Measurements from ENCODE around the gene ADCY5. TPM values are rescaled to one million over a fixed set of nuclear protein-coding genes. Genes with fewer than 3 reads are reported as not detected.

Gene ADCY5
- total RNA-seq, 1 donor: under 0.01 TPM

DNA sequence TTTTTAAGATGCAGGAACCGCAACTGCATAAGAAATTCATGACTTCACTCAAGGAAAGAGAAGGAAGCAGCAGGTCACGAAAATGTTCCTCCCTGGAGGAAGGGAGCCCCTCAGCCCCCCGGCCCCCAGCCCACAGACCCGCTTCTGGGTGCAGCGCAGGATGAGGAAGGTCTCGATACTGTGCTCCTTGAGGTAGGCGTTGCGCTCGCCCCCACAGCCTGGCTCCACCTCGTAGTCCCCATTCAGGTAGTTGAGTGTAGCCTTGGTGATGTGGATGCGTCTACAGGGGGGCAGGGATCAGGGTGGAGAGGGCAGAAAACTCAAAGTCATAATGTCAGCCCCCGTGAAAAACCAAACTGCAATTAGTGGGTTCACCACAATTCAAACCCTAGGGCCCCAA lies 121.4 kb downstream of the ADCY5 start:
- no peak overlapping the region for H3K4me3 ChIP-seq (ENCODE audit: low read depth, low read length)
- TF ChIP-seq, protein P1, sequence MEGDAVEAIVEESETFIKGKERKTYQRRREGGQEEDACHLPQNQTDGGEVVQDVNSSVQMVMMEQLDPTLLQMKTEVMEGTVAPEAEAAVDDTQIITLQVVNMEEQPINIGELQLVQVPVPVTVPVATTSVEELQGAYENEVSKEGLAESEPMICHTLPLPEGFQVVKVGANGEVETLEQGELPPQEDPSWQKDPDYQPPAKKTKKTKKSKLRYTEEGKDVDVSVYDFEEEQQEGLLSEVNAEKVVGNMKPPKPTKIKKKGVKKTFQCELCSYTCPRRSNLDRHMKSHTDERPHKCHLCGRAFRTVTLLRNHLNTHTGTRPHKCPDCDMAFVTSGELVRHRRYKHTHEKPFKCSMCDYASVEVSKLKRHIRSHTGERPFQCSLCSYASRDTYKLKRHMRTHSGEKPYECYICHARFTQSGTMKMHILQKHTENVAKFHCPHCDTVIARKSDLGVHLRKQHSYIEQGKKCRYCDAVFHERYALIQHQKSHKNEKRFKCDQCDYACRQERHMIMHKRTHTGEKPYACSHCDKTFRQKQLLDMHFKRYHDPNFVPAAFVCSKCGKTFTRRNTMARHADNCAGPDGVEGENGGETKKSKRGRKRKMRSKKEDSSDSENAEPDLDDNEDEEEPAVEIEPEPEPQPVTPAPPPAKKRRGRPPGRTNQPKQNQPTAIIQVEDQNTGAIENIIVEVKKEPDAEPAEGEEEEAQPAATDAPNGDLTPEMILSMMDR (IDR thresholded peaks at IDR 0.05; ENCODE audit: insufficient read depth, low read length): no peak
- DNase-seq (ENCODE audit: low read depth): no peak

DNA sequence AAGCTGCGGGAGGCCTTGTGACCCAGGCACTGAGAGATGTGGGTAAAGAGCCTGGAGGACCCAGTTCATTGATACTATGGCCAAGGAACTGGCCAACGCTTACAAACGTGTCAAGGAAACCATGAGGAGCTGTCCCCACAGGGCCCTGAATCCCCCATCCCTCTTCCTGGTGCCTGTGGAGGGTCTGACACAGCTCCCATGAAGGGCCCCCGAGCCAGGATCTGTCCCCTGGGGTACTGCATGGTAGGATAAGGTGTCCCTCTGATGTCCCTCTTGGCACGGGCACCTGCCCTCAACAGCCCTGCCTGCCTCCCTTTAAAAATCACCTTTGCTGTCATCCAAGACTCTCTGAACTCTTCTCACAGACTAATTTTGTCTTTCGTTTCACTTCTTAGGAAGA lies 122.4 kb downstream of the ADCY5 start:
- no peak for DNase-seq (ENCODE audit: low read depth)
- no peak overlapping the region for H3K4me3 ChIP-seq (ENCODE audit: low read depth, low read length)
- TF ChIP-seq, protein P1 (IDR thresholded peaks at IDR 0.05; ENCODE audit: insufficient read depth, low read length): no peak

DNA sequence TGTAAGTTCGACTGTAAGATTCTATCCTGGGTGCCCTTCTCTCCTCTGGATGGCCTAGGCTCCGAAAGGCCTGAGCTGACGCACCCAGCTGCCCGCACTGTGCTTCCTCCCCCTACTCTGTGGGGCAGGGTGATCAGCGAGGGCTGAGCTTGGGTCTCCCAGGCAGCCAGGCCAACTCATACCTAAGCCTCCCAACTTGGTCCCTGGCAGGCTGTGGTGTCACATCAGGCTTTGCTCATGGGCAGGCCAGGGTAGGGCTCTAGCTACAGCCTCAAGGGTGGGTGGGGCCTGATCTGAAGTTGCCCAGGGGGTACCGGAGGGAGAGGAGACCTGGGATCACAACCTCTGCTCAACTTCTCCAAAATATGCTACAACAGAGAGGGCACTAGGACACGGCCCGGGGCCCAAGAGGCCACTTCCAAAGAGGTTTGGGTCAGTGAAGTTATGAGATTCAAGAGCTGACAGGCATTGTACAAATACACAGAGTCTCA lies 123.1 kb downstream of the ADCY5 start:
- TF ChIP-seq, protein P1 (IDR thresholded peaks at IDR 0.05; ENCODE audit: insufficient read depth, low read length): no peak
- DNase-seq (ENCODE audit: low read depth): no peak
- no peak overlapping the region for H3K4me3 ChIP-seq (ENCODE audit: low read depth, low read length)

DNA sequence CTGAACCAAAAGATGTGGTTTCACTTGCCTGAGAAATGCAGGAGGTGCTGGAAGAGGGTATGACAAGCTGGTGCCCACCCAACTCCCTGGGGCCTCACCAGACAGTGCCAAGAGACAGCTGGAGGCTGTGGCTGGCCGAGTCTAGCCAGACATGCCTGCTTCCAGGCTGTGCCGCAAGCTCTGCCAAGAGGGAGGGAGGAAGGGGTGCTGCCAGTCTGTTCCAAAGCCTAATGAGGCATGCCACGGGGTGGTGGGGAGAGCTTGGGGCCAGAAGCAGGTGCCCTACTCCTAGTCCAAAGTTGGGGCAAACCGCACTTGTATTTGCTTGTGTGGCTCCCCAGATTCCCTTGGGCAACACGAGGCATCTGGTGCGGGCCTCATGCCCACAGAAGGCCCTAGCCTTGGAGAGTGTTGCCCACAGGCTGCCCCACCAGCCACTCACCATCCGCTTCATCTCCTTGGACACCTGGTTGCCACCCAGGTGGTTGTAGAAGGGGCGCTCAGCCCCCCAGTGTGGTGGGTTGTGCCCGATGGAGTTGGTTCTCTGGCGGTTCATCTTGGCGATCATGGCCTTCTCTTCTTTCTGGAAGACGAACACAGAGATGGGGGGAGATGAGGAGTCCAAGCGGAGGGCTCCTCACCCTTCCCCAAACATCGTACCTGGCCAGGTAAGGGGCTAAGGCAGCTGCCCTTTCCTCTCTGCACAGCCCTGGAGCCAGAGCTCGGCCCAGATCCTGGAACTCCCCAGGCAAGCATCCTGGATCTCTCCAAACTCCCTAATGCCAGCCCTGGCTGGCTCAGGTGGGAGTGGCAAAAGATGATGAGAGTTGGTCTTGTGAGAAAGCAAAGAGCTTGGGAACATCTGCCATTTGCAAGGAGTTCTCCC lies 123.8 kb downstream of the ADCY5 start:
- TF ChIP-seq, protein P1 (IDR thresholded peaks at IDR 0.05; ENCODE audit: insufficient read depth, low read length): no peak
- DNase-seq (ENCODE audit: low read depth): no peak

DNA sequence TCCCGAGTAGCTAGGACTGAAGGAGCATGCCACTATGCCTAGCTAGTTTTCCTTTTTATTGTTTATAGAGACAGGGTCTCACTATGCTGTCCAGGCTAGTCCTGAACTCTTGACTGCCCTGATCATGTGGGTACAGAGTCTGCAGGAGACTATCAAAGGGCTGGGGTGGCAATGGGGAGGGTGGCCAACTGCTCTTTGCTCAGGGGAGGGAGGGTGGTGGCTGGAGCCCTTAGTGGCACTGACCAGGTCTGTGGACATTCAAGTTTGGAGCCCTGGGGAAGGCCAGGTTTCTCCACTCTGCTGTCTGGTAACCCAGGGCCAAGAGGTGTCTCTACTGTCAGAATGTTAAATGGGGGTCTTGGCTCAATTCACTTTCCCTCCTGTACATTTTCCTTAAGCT lies 125.1 kb downstream of the ADCY5 start:
- no peak for DNase-seq (ENCODE audit: low read depth)
- H3K4me3 ChIP-seq (ENCODE audit: low read depth, low read length): no peak overlapping the region
- TF ChIP-seq, protein P1 (IDR thresholded peaks at IDR 0.05; ENCODE audit: insufficient read depth, low read length): no peak

More for the DNA sequence above, 123.8 kb downstream of the ADCY5 start:
- no peak overlapping the region for H3K4me3 ChIP-seq (ENCODE audit: low read depth, low read length)

DNA sequence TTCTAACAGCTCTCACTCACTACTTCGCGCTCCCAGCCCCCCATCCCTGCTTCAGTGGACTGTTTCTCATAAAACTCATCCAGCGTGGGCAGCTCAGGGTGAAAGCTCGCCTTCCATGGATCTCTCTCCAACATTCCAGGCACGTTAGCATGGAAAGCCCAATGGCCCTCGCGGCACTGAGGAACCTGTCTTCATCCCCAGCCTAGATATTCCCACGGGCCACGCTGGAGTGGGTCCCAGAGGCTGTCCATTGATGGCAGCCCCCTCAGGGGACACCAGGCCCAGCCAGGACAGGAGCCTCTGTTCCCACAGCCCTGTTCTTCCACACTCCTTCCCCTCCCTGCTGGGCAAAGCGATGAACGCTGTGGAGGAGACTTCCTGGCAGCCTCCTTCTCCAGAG lies 126.0 kb downstream of the ADCY5 start:
- DNase-seq (ENCODE audit: low read depth): no peak
- TF ChIP-seq, protein P1 (IDR thresholded peaks at IDR 0.05; ENCODE audit: insufficient read depth, low read length): no peak
- H3K4me3 ChIP-seq (ENCODE audit: low read depth, low read length): no peak overlapping the region

Measured in fibroblast of the aortic adventitia (primary cell).